HEK293T (cell line): ENCODE results near the gene TTC7B.

Source experiments
- CTCF ChIA-PET: fragments of 350-600 bp; formaldehyde crosslinking; extraction: SDS; loops from one replicate; lab custom pipeline; 2021; ENCODE audit warnings: antibody characterized with exemption, inconsistent platforms; lab: Yijun Ruan, JAX
- POLR2A ChIA-PET: fragments of 350-600 bp; formaldehyde crosslinking; extraction: SDS; loops from one replicate; lab custom pipeline; 2020; ENCODE audit warnings: antibody characterized with exemption, inconsistent platforms; lab: Yijun Ruan, JAX
- DNase-seq: peaks from one replicate; pipeline ENCODE4 v3.0.0; 2012; ENCODE audit warnings: mixed read lengths; ENCODE audit errors: extremely low spot score
- ARNT ChIP-seq: fragments of 450-650 bp; IDR thresholded peaks from 2 replicates; pipeline ENCODE4 v1.6.1; 2017; ENCODE audit warnings: mild to moderate bottlenecking
- BHLHE40 ChIP-seq: fragments of 450-650 bp; IDR thresholded peaks from 2 replicates; pipeline ENCODE4 v1.6.1; 2016; ENCODE audit warnings: mild to moderate bottlenecking, moderate library complexity, borderline replicate concordance
- CTBP1 ChIP-seq: fragments of 450-650 bp; IDR thresholded peaks from 2 replicates; pipeline ENCODE4 v1.6.1; 2016; ENCODE audit warnings: borderline replicate concordance
- ELF4 ChIP-seq: fragments of 450-650 bp; IDR thresholded peaks from 2 replicates; pipeline ENCODE4 v1.6.1; 2017; ENCODE audit warnings: antibody characterized with exemption
- FOXA1 ChIP-seq: fragments of 450-650 bp; IDR thresholded peaks from 2 replicates; pipeline ENCODE4 v1.6.1; 2016; ENCODE audit warnings: mild to moderate bottlenecking
- FOXK2 ChIP-seq: fragments of 450-650 bp; IDR thresholded peaks from 2 replicates; pipeline ENCODE4 v1.6.1; 2016; ENCODE audit warnings: mild to moderate bottlenecking
- FOXM1 ChIP-seq: fragments of 450-650 bp; IDR thresholded peaks from 2 replicates; pipeline ENCODE4 v1.6.1; 2017; ENCODE audit warnings: mild to moderate bottlenecking, borderline replicate concordance
- HDGF ChIP-seq: fragments of 450-650 bp; IDR thresholded peaks from 2 replicates; pipeline ENCODE4 v1.6.1; 2017; ENCODE audit warnings: antibody characterized with exemption, borderline replicate concordance
- L3MBTL2 ChIP-seq: fragments of 450-650 bp; conservative IDR thresholded peaks from 2 replicates; pipeline ENCODE4 v1.6.1; 2016; ENCODE audit warnings: mild to moderate bottlenecking
- LEF1 ChIP-seq: fragments of 450-650 bp; IDR thresholded peaks from 2 replicates; pipeline ENCODE4 v1.6.1; 2017; ENCODE audit warnings: mild to moderate bottlenecking, borderline replicate concordance
- NFRKB ChIP-seq: fragments of 450-650 bp; IDR thresholded peaks from 2 replicates; pipeline ENCODE4 v1.6.1; 2016; ENCODE audit warnings: mild to moderate bottlenecking, moderate library complexity
- PKNOX1 ChIP-seq: fragments of 450-650 bp; IDR thresholded peaks from 2 replicates; pipeline ENCODE4 v1.6.1; 2016
- SP1 ChIP-seq: fragments of 450-650 bp; IDR thresholded peaks from 2 replicates; pipeline ENCODE4 v1.6.1; 2017
- SUZ12 ChIP-seq: fragments of 450-650 bp; IDR thresholded peaks from 2 replicates; pipeline ENCODE4 v1.6.1; 2016; ENCODE audit warnings: mild to moderate bottlenecking
- TARDBP ChIP-seq: fragments of 450-650 bp; IDR thresholded peaks from 2 replicates; pipeline ENCODE4 v1.6.1; 2016
- ZNF384 ChIP-seq: fragments of 450-650 bp; IDR thresholded peaks from 2 replicates; pipeline ENCODE4 v1.6.1; 2016

The TTC7B gene

GRCh38 chr14:90627478-90627877 lies 188.8 kb downstream of the TTC7B start:
- ChIA-PET POLR2A (no interaction called here), CTCF (no interaction called here)
- DNase-seq, result no peak
- no peak for TF ChIP-seq BHLHE40
- no peak for TF ChIP-seq FOXM1
- TF ChIP-seq PKNOX1, result 0 out of 2 replicates have a peak, but pooled peaks have one; percentile 13
- no peak for TF ChIP-seq TARDBP
- no peak for TF ChIP-seq FOXK2
- TF ChIP-seq HDGF, result no peak

GRCh38 chr14:90626550-90626949 lies 189.7 kb downstream of the TTC7B start:
- TF ChIP-seq PKNOX1, result no peak
- no peak for TF ChIP-seq FOXM1
- no peak for TF ChIP-seq CTBP1
- TF ChIP-seq HDGF, result no peak
- no peak for TF ChIP-seq LEF1
- no peak for TF ChIP-seq FOXK2
- TF ChIP-seq SP1, result no peak
- no peak for TF ChIP-seq ELF4
- no peak for TF ChIP-seq L3MBTL2
- TF ChIP-seq ZNF384, result no peak
- TF ChIP-seq FOXA1, result no peak
- no peak for TF ChIP-seq SUZ12
- no peak for TF ChIP-seq BHLHE40
- ChIA-PET CTCF (no interaction called here), POLR2A (no interaction called here)
- DNase-seq, result no peak

GRCh38 chr14:90625445-90625844 lies 190.8 kb downstream of the TTC7B start:
- DNase-seq, result no peak
- CTCF ChIA-PET, result no interaction called here
- TF ChIP-seq LEF1 (no peak), ZNF384 (no peak), HDGF (no peak), FOXA1 (no peak), CTBP1 (no peak), FOXK2 (no peak), ARNT (no peak), ELF4 (no peak), NFRKB (no peak), TARDBP (no peak), PKNOX1 (no peak), FOXM1 (no peak)
- POLR2A ChIA-PET, result no interaction called here

- DNase-seq, result no peak
Measured at GRCh38 chr14:90624732-90625400, 191.4 kb downstream of the TTC7B start.

GRCh38 chr14:90624227-90624626 lies 192.0 kb downstream of the TTC7B start:
- TF ChIP-seq SUZ12 (no peak), BHLHE40 (no peak), PKNOX1 (no peak), FOXK2 (no peak), TARDBP (no peak), FOXM1 (no peak)
- POLR2A ChIA-PET, result no interaction called here
- CTCF ChIA-PET, result no interaction called here
- DNase-seq, result no peak

More at GRCh38 chr14:90624732-90625400, 191.4 kb downstream of the TTC7B start:
- ChIA-PET CTCF (no interaction called here), POLR2A (no interaction called here)
- TF ChIP-seq HDGF (no peak), ARNT (no peak)

- ChIA-PET POLR2A (no interaction called here), CTCF (no interaction called here)
- DNase-seq, result no peak
- TF ChIP-seq NFRKB, result no peak
- no peak for TF ChIP-seq FOXA1
- no peak for TF ChIP-seq TARDBP
- no peak for TF ChIP-seq ZNF384
- no peak for TF ChIP-seq CTBP1
- no peak for TF ChIP-seq L3MBTL2
- no peak for TF ChIP-seq PKNOX1
- TF ChIP-seq BHLHE40, result no peak
- no peak for TF ChIP-seq ELF4
- no peak for TF ChIP-seq ARNT
- no peak for TF ChIP-seq FOXK2
Measured at GRCh38 chr14:90621201-90621600, 195.0 kb downstream of the TTC7B start.
